GM12891 (cell line): ENCODE measurements around the gene ITGAX.
"Not testable (repeated sequence)": the region's sequence is repeated elsewhere in the genome, so short reads cannot be mapped to it uniquely, and the experiment has no call there.

Source experiments
- DNase-seq: peaks from one replicate; pipeline ENCODE4 v3.0.0; 2011; ENCODE audit warnings: low spot score; ENCODE audit not compliant: insufficient read length
- FAIRE-seq: peaks from 2 replicates; lab custom pipeline; 2011; peaks lifted over from hg19 to GRCh38; lab: Jason Lieb, UNC
- PAX5 ChIP-seq: IDR thresholded peaks from 2 replicates; pipeline ENCODE4 v1.6.1; 2011; ENCODE audit warnings: low read length, moderate library complexity, mild to moderate bottlenecking; ENCODE audit not compliant: insufficient read depth, severe bottlenecking
- POLR2A ChIP-seq: IDR thresholded peaks from 2 replicates; pipeline ENCODE4 v1.6.1; 2011; ENCODE audit warnings: low read depth, low read length, control low read depth
- POLR2AphosphoS5 ChIP-seq: IDR thresholded peaks from 2 replicates; pipeline ENCODE4 v1.6.1; 2011; ENCODE audit warnings: low read depth, low read length, control low read depth
- POU2F2 ChIP-seq: IDR thresholded peaks from 2 replicates; pipeline ENCODE4 v1.6.1; 2011; ENCODE audit warnings: low read depth, mild to moderate bottlenecking, control low read depth, low read length, moderate library complexity
- SPI1 ChIP-seq: IDR thresholded peaks from 2 replicates; pipeline ENCODE4 v1.6.1; 2011; ENCODE audit warnings: low read depth, low read length, control low read depth
- TAF1 ChIP-seq: IDR thresholded peaks from 2 replicates; pipeline ENCODE4 v1.6.1; 2011; ENCODE audit warnings: low read depth, low read length, control low read depth

Gene ITGAX

GRCh38 chr16:31404353-31405064 is 49.5 kb downstream of the ITGAX start:
- no peak for DNase-seq
- no peak for TF ChIP-seq PAX5
- no peak for TF ChIP-seq POU2F2
- no peak for TF ChIP-seq POLR2A
- TF ChIP-seq POLR2AphosphoS5, result no peak
- TF ChIP-seq SPI1, result no peak
- no peak for TF ChIP-seq TAF1
- FAIRE-seq, result no peak

- no peak for FAIRE-seq
- DNase-seq, result no peak
- no peak for TF ChIP-seq POLR2A
Measured at GRCh38 chr16:31407406-31407805, 52.4 kb downstream of the ITGAX start.

- FAIRE-seq (no peak), DNase-seq (no peak)
- TF ChIP-seq PAX5, result no peak
- no peak for TF ChIP-seq POLR2A
- TF ChIP-seq SPI1, result no peak
- no peak for TF ChIP-seq POLR2AphosphoS5
- TF ChIP-seq TAF1, result no peak
- no peak for TF ChIP-seq POU2F2
Measured at GRCh38 chr16:31409433-31409832, 54.5 kb downstream of the ITGAX start.

GRCh38 chr16:31410082-31410481 is 55.1 kb downstream of the ITGAX start:
- no peak for TF ChIP-seq POLR2AphosphoS5
- no peak for TF ChIP-seq SPI1
- TF ChIP-seq TAF1, result no peak
- DNase-seq, result no peak
- no peak for FAIRE-seq

GRCh38 chr16:31411024-31411844 is 56.3 kb downstream of the ITGAX start:
- DNase-seq (no peak), FAIRE-seq (no peak)

GRCh38 chr16:31412750-31413149 is 57.8 kb downstream of the ITGAX start:
- TF ChIP-seq POLR2A (no peak), POLR2AphosphoS5 (no peak)
- FAIRE-seq (no peak), DNase-seq (no peak)

More at GRCh38 chr16:31411024-31411844, 56.3 kb downstream of the ITGAX start:
- TF ChIP-seq SPI1, result no peak
- no peak for TF ChIP-seq TAF1
- no peak for TF ChIP-seq POLR2A
- TF ChIP-seq POU2F2, result no peak
- no peak for TF ChIP-seq PAX5
- no peak for TF ChIP-seq POLR2AphosphoS5

GRCh38 chr16:31413381-31413780 is 58.4 kb downstream of the ITGAX start:
- FAIRE-seq, result no peak
- DNase-seq, result no peak
- TF ChIP-seq TAF1 (no peak), SPI1 (no peak), POLR2AphosphoS5 (no peak), POU2F2 (no peak), PAX5 (no peak), POLR2A (no peak)

- FAIRE-seq (no peak), DNase-seq (no peak)
- no peak for TF ChIP-seq POU2F2
Measured at GRCh38 chr16:31413943-31414342, 59.0 kb downstream of the ITGAX start.

- TF ChIP-seq POU2F2, result no peak
- no peak for TF ChIP-seq POLR2AphosphoS5
- TF ChIP-seq POLR2A, result no peak
- no peak for TF ChIP-seq TAF1
- TF ChIP-seq SPI1, result no peak
- TF ChIP-seq PAX5, result no peak
- FAIRE-seq (no peak), DNase-seq (no peak)
Measured at GRCh38 chr16:31414706-31415105, 59.7 kb downstream of the ITGAX start.

GRCh38 chr16:31416371-31416770 is 61.4 kb downstream of the ITGAX start:
- DNase-seq, result no peak
- no peak for FAIRE-seq
- TF ChIP-seq SPI1 (no peak), PAX5 (no peak), POU2F2 (no peak), POLR2AphosphoS5 (no peak), POLR2A (no peak), TAF1 (no peak)

- not testable (repeated sequence) for FAIRE-seq, DNase-seq
Measured at GRCh38 chr16:31417036-31417435, 62.1 kb downstream of the ITGAX start.
